Suprapubic skin (tissue), 4 donors: ENCODE data around the gene KRT33A.

Experiments used
- CTCF ChIP-seq, 2 donors: fragments of 200-600 bp in 1 of 2; fragments of 450-650 bp in 1 of 2; sonication (generic) in 1 of 2; IDR thresholded peaks; one replicate each; pipeline ENCODE4 v1.5.1; 2016 to 2019; ENCODE audit warnings: antibody characterized with exemption in 2 of 2, mild to moderate bottlenecking in 1 of 2, moderate library complexity in 1 of 2
- POLR2A ChIP-seq, 2 donors: fragments of 450-650 bp; IDR thresholded peaks; one replicate each; pipeline ENCODE4 v1.6.1; 2017; ENCODE audit warnings: antibody characterized with exemption in 2 of 2, mild to moderate bottlenecking in 2 of 2, moderate library complexity in 2 of 2
- POLR2AphosphoS5 ChIP-seq, 3 donors: sonication (generic); formaldehyde crosslinking; IDR thresholded peaks; one replicate each; pipeline ENCODE4 v1.6.1; 2017; ENCODE audit warnings: antibody characterized with exemption in 3 of 3

GRCh38 chr17:41308251-41308917 lies 42.2 kb downstream of the KRT33A start:
- TF ChIP-seq CTCF (IDR thresholded peaks at IDR 0.05) (no peak), POLR2A (IDR thresholded peaks at IDR 0.05) (no peak), POLR2AphosphoS5 (IDR thresholded peaks at IDR 0.05) (no peak)
